IMR-90 (cell line): ENCODE results near the gene EXOC3L2. TPM values are rescaled to one million over a fixed set of nuclear protein-coding genes. Genes with fewer than 3 reads are reported as not detected.

ENCODE experiments used
- ATAC-seq: fragments of 200-7000 bp; cut with Tn5 transposase; 2 replicates; pipeline ENCODE4 v1.9.1; 2020; ENCODE audit warnings: low read depth, mild to moderate bottlenecking, moderate library complexity
- BruUV-seq: library from RNA; stranded (reverse); fragments of 400-500 nt; replicated peaks from 2 replicates; lab custom pipeline; 2021; lab: Mats Ljungman, UMichigan
- CTCF ChIA-PET: fragments of 300-600 bp; formaldehyde crosslinking; extraction: SDS; loops from one replicate; lab custom pipeline; 2021; ENCODE audit warnings: antibody characterized with exemption; lab: Yijun Ruan, JAX
- POLR2A ChIA-PET: fragments of 300-600 bp; sonication (Branson Sonifier 250); formaldehyde crosslinking; loops from one replicate; lab custom pipeline; 2022; ENCODE audit warnings: antibody characterized with exemption; ENCODE audit not compliant: unreplicated experiment; lab: Charles Lee
- DNase-seq: peaks from one replicate; pipeline ENCODE4 v3.0.0; 2013
- H2AFZ ChIP-seq: replicated peaks from 2 replicates; pipeline ENCODE3; 2013; ENCODE audit warnings: low read length, mild to moderate bottlenecking; ENCODE audit not compliant: poor library complexity
- H2AK5ac ChIP-seq: 2 replicates; pipeline ENCODE4 v1.6.1; 2013; ENCODE audit warnings: low read depth, low read length, inconsistent platforms
- H2AK9ac ChIP-seq: replicated peaks from 2 replicates; pipeline ENCODE3; 2013; ENCODE audit warnings: mild to moderate bottlenecking, low read depth, low read length, moderate library complexity; ENCODE audit not compliant: poor library complexity
- H2BK120ac ChIP-seq: 2 replicates; pipeline ENCODE4 v1.6.1; 2013; ENCODE audit warnings: low read depth, low read length, inconsistent platforms
- H2BK15ac ChIP-seq: 3 replicates; pipeline ENCODE4 v1.6.1; 2013; ENCODE audit warnings: low read depth, low read length, inconsistent platforms
- H2BK20ac ChIP-seq: 2 replicates; pipeline ENCODE4 v1.6.1; 2013; ENCODE audit warnings: low read depth, mild to moderate bottlenecking, inconsistent platforms, low read length, moderate library complexity
- H2BK5ac ChIP-seq: 2 replicates; pipeline ENCODE4 v1.6.1; 2013; ENCODE audit warnings: mild to moderate bottlenecking, low read depth, low read length, inconsistent platforms; ENCODE audit not compliant: poor library complexity, severe bottlenecking
- H3K14ac ChIP-seq: replicated peaks from 2 replicates; pipeline ENCODE4 v1.6.1; 2013; ENCODE audit warnings: low read depth, low read length, inconsistent platforms
- H3K18ac ChIP-seq: 2 replicates; pipeline ENCODE4 v1.6.1; 2013; ENCODE audit warnings: low read depth, low read length, control low read depth
- H3K23ac ChIP-seq: 2 replicates; pipeline ENCODE4 v1.6.1; 2013; ENCODE audit warnings: low read depth, low read length, inconsistent platforms
- H3K27ac ChIP-seq: 2 replicates; pipeline ENCODE4 v1.5.1; 2013; ENCODE audit warnings: mild to moderate bottlenecking, control low read depth, low read length; ENCODE audit not compliant: insufficient read depth
- H3K27me3 ChIP-seq: 2 replicates; pipeline ENCODE4 v1.6.1; 2013; ENCODE audit warnings: low read length; ENCODE audit not compliant: control insufficient read depth, insufficient read depth
- H3K36me3 ChIP-seq: 2 replicates; pipeline ENCODE4 v1.6.1; 2013; ENCODE audit warnings: low read length, mixed read lengths; ENCODE audit not compliant: control insufficient read depth, insufficient read depth
- H3K4ac ChIP-seq: 2 replicates; pipeline ENCODE4 v1.6.1; 2013; ENCODE audit warnings: low read depth, low read length, inconsistent platforms
- H3K4me1 ChIP-seq: 2 replicates; pipeline ENCODE4 v1.6.1; 2013; ENCODE audit warnings: low read length, mixed read lengths; ENCODE audit not compliant: control insufficient read depth, insufficient read depth
- H3K4me2 ChIP-seq: 2 replicates; pipeline ENCODE4 v1.6.1; 2013; ENCODE audit warnings: low read depth, mild to moderate bottlenecking, control low read depth, low read length, moderate library complexity
- H3K4me3 ChIP-seq: 2 replicates; pipeline ENCODE4 v1.5.1; 2013; ENCODE audit warnings: low read depth, mild to moderate bottlenecking, control low read depth, low read length, moderate library complexity; ENCODE audit not compliant: insufficient read depth
- H3K56ac ChIP-seq: 2 replicates; pipeline ENCODE4 v1.6.1; 2013; ENCODE audit warnings: low read length, inconsistent platforms; ENCODE audit not compliant: insufficient read depth; ENCODE audit errors: extremely low read depth
- H3K79me1 ChIP-seq, 2 experiments: 2 replicates each; pipeline ENCODE4 v1.6.1; 2013; ENCODE audit warnings: low read length in 2 of 2, inconsistent platforms in 1 of 2, low read depth in 1 of 2
- H3K9ac ChIP-seq: 2 replicates; pipeline ENCODE4 v1.6.1; 2013; ENCODE audit warnings: low read depth, low read length, control low read depth
- H3K9me1 ChIP-seq: 2 replicates; pipeline ENCODE4 v1.6.1; 2013; ENCODE audit warnings: low read length, inconsistent platforms; ENCODE audit not compliant: insufficient read depth
- H3K9me3 ChIP-seq: 2 replicates; pipeline ENCODE4 v1.6.1; 2013; ENCODE audit warnings: low read length; ENCODE audit not compliant: control insufficient read depth, insufficient read depth
- H4K20me1 ChIP-seq: 2 replicates; pipeline ENCODE4 v1.6.1; 2013; ENCODE audit warnings: low read length, inconsistent platforms; ENCODE audit not compliant: insufficient read depth
- H4K5ac ChIP-seq: 2 replicates; pipeline ENCODE4 v1.6.1; 2013; ENCODE audit warnings: mild to moderate bottlenecking, low read depth, low read length, control low read depth
- H4K8ac ChIP-seq, 2 experiments: 2 replicates each; pipeline ENCODE4 v1.6.1; 2013; ENCODE audit warnings: low read depth in 2 of 2, low read length in 2 of 2, control low read depth in 1 of 2, inconsistent platforms in 1 of 2
- H4K91ac ChIP-seq: 2 replicates; pipeline ENCODE4 v1.6.1; 2013; ENCODE audit warnings: low read depth, low read length, inconsistent platforms; ENCODE audit not compliant: insufficient read depth
- BHLHE40 ChIP-seq: fragments of 150-350 bp; IDR thresholded peaks from 2 replicates; pipeline ENCODE4 v1.6.1; 2016; ENCODE audit warnings: mild to moderate bottlenecking, low read depth, low read length
- CEBPB ChIP-seq: IDR thresholded peaks from 2 replicates; pipeline ENCODE4 v1.6.1; 2012; ENCODE audit warnings: low read depth, low read length, improper control_type of control experiment
- CHD1 ChIP-seq: IDR thresholded peaks from 2 replicates; pipeline ENCODE4 v1.6.1; 2012; ENCODE audit warnings: low read depth, low read length, improper control_type of control experiment
- MAFK ChIP-seq: IDR thresholded peaks from 2 replicates; pipeline ENCODE4 v1.6.1; 2012; ENCODE audit warnings: low read depth, low read length, improper control_type of control experiment
- MAZ ChIP-seq: IDR thresholded peaks from 2 replicates; pipeline ENCODE4 v1.6.1; 2012; ENCODE audit warnings: low read depth, mild to moderate bottlenecking, low read length, improper control_type of control experiment, moderate library complexity, borderline replicate concordance
- NFE2L2 ChIP-seq: fragments of 150-350 bp; IDR thresholded peaks from 2 replicates; pipeline ENCODE4 v1.6.1; 2016; ENCODE audit warnings: low read depth, mild to moderate bottlenecking, low read length
- POLR2A ChIP-seq: IDR thresholded peaks from 2 replicates; pipeline ENCODE4 v1.6.1; 2012; ENCODE audit warnings: mild to moderate bottlenecking, low read depth, low read length
- RAD21 ChIP-seq: IDR thresholded peaks from 2 replicates; pipeline ENCODE4 v1.6.1; 2012; ENCODE audit warnings: low read length, improper control_type of control experiment
- RFX5 ChIP-seq: IDR thresholded peaks from 2 replicates; pipeline ENCODE4 v1.8.0; 2012; ENCODE audit warnings: low read depth, mild to moderate bottlenecking, low read length, moderate library complexity
- SMC3 ChIP-seq: fragments of 150-350 bp; IDR thresholded peaks from 2 replicates; pipeline ENCODE4 v1.6.1; 2016; ENCODE audit warnings: low read depth, mild to moderate bottlenecking, antibody characterized with exemption, low read length, moderate library complexity
- WGBS, 2 experiments: methylation state at CpG; one replicate each; pipeline versions ENCODE4 v1.1.5 to v1.1.7; 2013; ENCODE audit warnings: missing lambda C conversion rate in 2 of 2; ENCODE audit not compliant: insufficient read length in 1 of 2; ENCODE audit errors: extremely low coverage in 2 of 2; 5-methylcytosine and 5-hydroxymethylcytosine counted together
- dilution Hi-C: fragments of 300-500 bp; cut with HindIII; formaldehyde crosslinking; loops from one replicate; pipeline ENCODE4 v1.14.3; 2018; ENCODE audit warnings: low sequenced_read_pairs; ENCODE audit not compliant: unreplicated experiment
- in situ Hi-C: fragments of 300-500 bp; cut with MboI; formaldehyde crosslinking; loops from 3 replicates; pipeline ENCODE4 v1.14.3; 2019; ENCODE audit warnings: low sequenced_read_pairs, inconsistent platforms, mixed read lengths
- intact Hi-C: fragments of 100-400 bp; cut with micrococcal nuclease; formaldehyde crosslinking; loops from 2 replicates; pipeline ENCODE4 v1.10.0; 2022
- polyA plus RNA-seq, 3 experiments: library from polyadenylated mRNA; depleted of rRNA; stranded (reverse); fragments of >200 nt; gene quantifications; 2 replicates each; pipeline ENCODE4 v1.2.3, GENCODE V29; 2012; ENCODE audit warnings: low replicate concordance in 1 of 3
- total RNA-seq: library from RNA; depleted of rRNA; stranded (reverse); fragments of >200 nt; gene quantifications from 2 replicates; pipeline ENCODE4 v1.2.3, GENCODE V29; 2012
- TF ChIP-seq, protein P1 (sequence below): fragments of 150-350 bp; IDR thresholded peaks from 2 replicates; pipeline ENCODE4 v1.6.1; 2017; ENCODE audit warnings: mild to moderate bottlenecking, antibody characterized with exemption, low read length, low read depth
- TF ChIP-seq, protein P2 (sequence below): fragments of 150-350 bp; IDR thresholded peaks from 2 replicates; pipeline ENCODE4 v1.6.1; 2016; ENCODE audit warnings: low read depth, mild to moderate bottlenecking, low read length, moderate library complexity, borderline replicate concordance

EXOC3L2 gene
- total and polyA plus RNA-seq, 2 of the 4 experiments (the other 2 are of a cell fraction) = 0.03 TPM; not detected in 1

GRCh38 chr19:45216667-45217066 lies 28.5 kb downstream of the EXOC3L2 start (continued):
- TF ChIP-seq, protein P1, sequence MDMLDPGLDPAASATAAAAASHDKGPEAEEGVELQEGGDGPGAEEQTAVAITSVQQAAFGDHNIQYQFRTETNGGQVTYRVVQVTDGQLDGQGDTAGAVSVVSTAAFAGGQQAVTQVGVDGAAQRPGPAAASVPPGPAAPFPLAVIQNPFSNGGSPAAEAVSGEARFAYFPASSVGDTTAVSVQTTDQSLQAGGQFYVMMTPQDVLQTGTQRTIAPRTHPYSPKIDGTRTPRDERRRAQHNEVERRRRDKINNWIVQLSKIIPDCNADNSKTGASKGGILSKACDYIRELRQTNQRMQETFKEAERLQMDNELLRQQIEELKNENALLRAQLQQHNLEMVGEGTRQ = no peak
- no peak for TF ChIP-seq BHLHE40

DNA sequence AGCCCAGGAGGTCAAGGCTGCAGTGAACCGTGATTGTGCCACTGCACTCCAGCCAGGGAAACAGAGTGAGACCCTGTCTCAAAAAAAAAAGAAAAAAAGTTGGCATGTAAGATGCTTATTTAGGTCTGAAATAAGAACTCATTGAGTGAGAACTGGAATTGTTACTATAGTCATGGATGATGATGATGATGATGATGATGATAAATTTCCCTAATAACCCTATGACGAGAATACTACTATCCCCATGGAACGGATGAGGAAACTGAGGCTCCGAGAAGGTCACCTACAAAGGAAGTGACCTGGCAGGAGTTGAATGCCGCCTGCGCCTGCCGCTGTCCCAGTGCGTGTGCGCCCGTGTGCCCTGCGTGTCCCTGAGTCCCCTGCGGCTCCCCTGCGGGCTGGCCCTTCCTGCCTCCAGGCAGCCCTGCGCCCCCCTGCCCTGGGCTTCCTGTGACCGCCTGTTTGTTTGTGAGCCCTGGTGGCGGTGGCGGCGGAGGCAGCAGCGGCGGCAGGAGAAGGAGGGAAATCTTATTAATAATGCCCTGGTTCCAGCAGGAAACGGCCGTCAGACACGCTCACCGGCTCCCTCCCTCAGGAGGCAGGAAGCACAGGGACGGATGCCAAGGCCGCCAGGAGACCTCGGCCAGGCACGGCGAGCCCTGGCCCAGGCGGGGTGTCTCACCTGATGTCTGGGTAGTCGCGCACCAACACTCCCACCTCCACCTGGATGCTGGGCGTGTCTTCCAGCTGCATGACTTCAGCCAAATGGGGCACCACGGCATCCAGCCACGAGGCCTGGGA lies 29.6 kb downstream of the EXOC3L2 start:
- in situ Hi-C loops (no loop called here), dilution Hi-C loops (no loop called here), intact Hi-C loops (no loop called here)
- no peak overlapping the region for H4K91ac ChIP-seq
- H3K9me3 ChIP-seq = no peaks in the 10 kb centered on the region
- no peak overlapping the region for H4K5ac ChIP-seq
- H2BK120ac ChIP-seq = no peak overlapping the region
- peak overlapping the region; percentile 63 for H2AFZ ChIP-seq
- 13% methylated on average over 11 of the region's 35 CpGs; no CpG with 5 or more reads in 1 of the 2 experiments for WGBS, 2 experiments
- no peak overlapping the region for H2BK5ac ChIP-seq
- TF ChIP-seq NFE2L2 (no peak), CHD1 (no peak), RFX5 (no peak), MAFK (no peak), MAZ (no peak), SMC3 (no peak), CEBPB (no peak), POLR2A (no peak), RAD21 (no peak)
- TF ChIP-seq, protein P2, sequence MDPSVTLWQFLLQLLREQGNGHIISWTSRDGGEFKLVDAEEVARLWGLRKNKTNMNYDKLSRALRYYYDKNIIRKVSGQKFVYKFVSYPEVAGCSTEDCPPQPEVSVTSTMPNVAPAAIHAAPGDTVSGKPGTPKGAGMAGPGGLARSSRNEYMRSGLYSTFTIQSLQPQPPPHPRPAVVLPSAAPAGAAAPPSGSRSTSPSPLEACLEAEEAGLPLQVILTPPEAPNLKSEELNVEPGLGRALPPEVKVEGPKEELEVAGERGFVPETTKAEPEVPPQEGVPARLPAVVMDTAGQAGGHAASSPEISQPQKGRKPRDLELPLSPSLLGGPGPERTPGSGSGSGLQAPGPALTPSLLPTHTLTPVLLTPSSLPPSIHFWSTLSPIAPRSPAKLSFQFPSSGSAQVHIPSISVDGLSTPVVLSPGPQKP = no peak
- no peak overlapping the region for H3K4me2 ChIP-seq
- DNase-seq (no peak), ATAC-seq (no peak)
- H2BK20ac ChIP-seq = no peak overlapping the region
- H3K14ac ChIP-seq = no peak overlapping the region
- no peaks in the 10 kb centered on the region; the same call in 1 of the 2 replicates for H4K20me1 ChIP-seq
- H3K36me3 ChIP-seq = no peaks in the 10 kb centered on the region
- peaks cover 3% of the 10 kb centered on the region; the same call in 1 of the 2 replicates for H3K4me1 ChIP-seq
- no peak overlapping the region for H3K4me3 ChIP-seq
- CTCF ChIA-PET = no interaction called here
- no peak overlapping the region for H4K8ac ChIP-seq
- no peak overlapping the region for H2AK9ac ChIP-seq
- H3K56ac ChIP-seq = no peak overlapping the region
- H3K4ac ChIP-seq = no peak overlapping the region
- no TSS peak for BruUV-seq
- H3K9ac ChIP-seq = no peak overlapping the region
- no peak overlapping the region for H2BK15ac ChIP-seq
- no peaks in the 10 kb centered on the region for H3K9me1 ChIP-seq
- H3K18ac ChIP-seq = no peak overlapping the region
- H3K27me3 ChIP-seq = peaks cover 71% of the 10 kb centered on the region
- POLR2A ChIA-PET = no interaction called here
- no peak overlapping the region; the same call in 1 of the 2 replicates for H3K23ac ChIP-seq
- no peak overlapping the region for H3K27ac ChIP-seq
- H2AK5ac ChIP-seq = no peak overlapping the region
- no peaks in the 10 kb centered on the region for H3K79me1 ChIP-seq
